ENCODE results near the gene CEP41.

DNA sequence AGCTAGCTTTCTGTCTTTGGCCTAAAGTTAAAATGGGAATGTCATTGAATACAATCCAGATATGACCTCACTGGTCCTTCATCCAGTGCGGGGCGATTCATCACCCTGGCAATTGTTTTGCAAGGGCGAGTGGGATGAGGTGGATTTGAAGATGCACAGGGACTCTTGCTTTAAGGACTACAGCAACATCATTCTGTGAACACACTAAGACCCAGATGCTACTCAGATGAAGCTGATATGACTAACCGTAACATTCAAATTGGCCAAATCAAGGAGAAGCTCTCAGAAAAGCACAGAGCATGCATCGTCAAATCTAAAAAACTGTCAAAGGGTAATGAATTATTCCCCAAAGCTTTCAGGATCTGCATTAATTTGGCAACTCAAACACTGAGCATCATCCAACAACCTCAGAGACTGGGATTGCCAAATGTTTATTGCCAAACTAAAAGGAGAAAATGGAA is 47.7 kb downstream of the CEP41 start:
- TF ChIP-seq ZNF274 (IDR thresholded peaks at IDR 0.05; ENCODE audit: insufficient read depth, insufficient read length) (no peak), CBFB (IDR thresholded peaks at IDR 0.05; ENCODE audit: low read depth) (no peak), CTCF (IDR thresholded peaks at IDR 0.05 in 2 of 3, conservative IDR thresholded peaks at IDR 0.05 in 1 of 3; ENCODE audit: control insufficient read depth in 2 of 3, extremely low read depth in 1 of 3, insufficient read depth in 1 of 3, low read depth in 3 of 3, low read length in 3 of 3) (no peak), ZBTB11 (CRISPR knock-in tag; IDR thresholded peaks at IDR 0.05) (no peak), SP1 (IDR thresholded peaks at IDR 0.05; ENCODE audit: low read depth, low read length) (no peak), TAF1 (IDR thresholded peaks at IDR 0.05; ENCODE audit: borderline replicate concordance, low read depth, low read length) (no peak), SIX5 (IDR thresholded peaks at IDR 0.05; ENCODE audit: low read depth, low read length, severe bottlenecking) (no peak), SMARCA5 (IDR thresholded peaks at IDR 0.05) (no peak), EZH2 (IDR thresholded peaks at IDR 0.05; ENCODE audit: borderline replicate concordance, control insufficient read depth, low read depth, low read length) (no peak), RAD51 (IDR thresholded peaks at IDR 0.05) (no peak), PAX8 (IDR thresholded peaks at IDR 0.05) (no peak)
- TF ChIP-seq, protein P1, sequence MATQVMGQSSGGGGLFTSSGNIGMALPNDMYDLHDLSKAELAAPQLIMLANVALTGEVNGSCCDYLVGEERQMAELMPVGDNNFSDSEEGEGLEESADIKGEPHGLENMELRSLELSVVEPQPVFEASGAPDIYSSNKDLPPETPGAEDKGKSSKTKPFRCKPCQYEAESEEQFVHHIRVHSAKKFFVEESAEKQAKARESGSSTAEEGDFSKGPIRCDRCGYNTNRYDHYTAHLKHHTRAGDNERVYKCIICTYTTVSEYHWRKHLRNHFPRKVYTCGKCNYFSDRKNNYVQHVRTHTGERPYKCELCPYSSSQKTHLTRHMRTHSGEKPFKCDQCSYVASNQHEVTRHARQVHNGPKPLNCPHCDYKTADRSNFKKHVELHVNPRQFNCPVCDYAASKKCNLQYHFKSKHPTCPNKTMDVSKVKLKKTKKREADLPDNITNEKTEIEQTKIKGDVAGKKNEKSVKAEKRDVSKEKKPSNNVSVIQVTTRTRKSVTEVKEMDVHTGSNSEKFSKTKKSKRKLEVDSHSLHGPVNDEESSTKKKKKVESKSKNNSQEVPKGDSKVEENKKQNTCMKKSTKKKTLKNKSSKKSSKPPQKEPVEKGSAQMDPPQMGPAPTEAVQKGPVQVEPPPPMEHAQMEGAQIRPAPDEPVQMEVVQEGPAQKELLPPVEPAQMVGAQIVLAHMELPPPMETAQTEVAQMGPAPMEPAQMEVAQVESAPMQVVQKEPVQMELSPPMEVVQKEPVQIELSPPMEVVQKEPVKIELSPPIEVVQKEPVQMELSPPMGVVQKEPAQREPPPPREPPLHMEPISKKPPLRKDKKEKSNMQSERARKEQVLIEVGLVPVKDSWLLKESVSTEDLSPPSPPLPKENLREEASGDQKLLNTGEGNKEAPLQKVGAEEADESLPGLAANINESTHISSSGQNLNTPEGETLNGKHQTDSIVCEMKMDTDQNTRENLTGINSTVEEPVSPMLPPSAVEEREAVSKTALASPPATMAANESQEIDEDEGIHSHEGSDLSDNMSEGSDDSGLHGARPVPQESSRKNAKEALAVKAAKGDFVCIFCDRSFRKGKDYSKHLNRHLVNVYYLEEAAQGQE (IDR thresholded peaks at IDR 0.05; ENCODE audit: low read depth, low read length), result no peak
- TF ChIP-seq, protein P2, sequence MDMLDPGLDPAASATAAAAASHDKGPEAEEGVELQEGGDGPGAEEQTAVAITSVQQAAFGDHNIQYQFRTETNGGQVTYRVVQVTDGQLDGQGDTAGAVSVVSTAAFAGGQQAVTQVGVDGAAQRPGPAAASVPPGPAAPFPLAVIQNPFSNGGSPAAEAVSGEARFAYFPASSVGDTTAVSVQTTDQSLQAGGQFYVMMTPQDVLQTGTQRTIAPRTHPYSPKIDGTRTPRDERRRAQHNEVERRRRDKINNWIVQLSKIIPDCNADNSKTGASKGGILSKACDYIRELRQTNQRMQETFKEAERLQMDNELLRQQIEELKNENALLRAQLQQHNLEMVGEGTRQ (IDR thresholded peaks at IDR 0.05; ENCODE audit: borderline replicate concordance, low read depth, low read length), result no peak
- TF ChIP-seq, protein P3, sequence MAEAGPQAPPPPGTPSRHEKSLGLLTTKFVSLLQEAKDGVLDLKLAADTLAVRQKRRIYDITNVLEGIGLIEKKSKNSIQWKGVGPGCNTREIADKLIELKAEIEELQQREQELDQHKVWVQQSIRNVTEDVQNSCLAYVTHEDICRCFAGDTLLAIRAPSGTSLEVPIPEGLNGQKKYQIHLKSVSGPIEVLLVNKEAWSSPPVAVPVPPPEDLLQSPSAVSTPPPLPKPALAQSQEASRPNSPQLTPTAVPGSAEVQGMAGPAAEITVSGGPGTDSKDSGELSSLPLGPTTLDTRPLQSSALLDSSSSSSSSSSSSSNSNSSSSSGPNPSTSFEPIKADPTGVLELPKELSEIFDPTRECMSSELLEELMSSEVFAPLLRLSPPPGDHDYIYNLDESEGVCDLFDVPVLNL (IDR thresholded peaks at IDR 0.05; ENCODE audit: low read depth, low read length), result no peak

All from GM12878 (cell line).